Small intestine (tissue), 7 donors: ENCODE data around the gene GPR31. TPM values are rescaled to one million over a fixed set of nuclear protein-coding genes. Genes with fewer than 3 reads are reported as not detected.

Experiments used
- DNase-seq, 2 donors: peaks; one replicate each; pipeline versions ENCODE4 v3.0.0 to v3.0.0-alpha.2; 2013
- FAIRE-seq: peaks from 2 replicates; lab custom pipeline; 2012; peaks lifted over from hg19 to GRCh38; lab: Jason Lieb, UNC
- H3K27ac ChIP-seq, 3 donors: one replicate each; pipeline ENCODE4 v1.5.1; 2013; ENCODE audit warnings: low read length in 2 of 3, mild to moderate bottlenecking in 2 of 3, control low read depth in 1 of 3, inconsistent platforms in 1 of 3, low read depth in 1 of 3, moderate library complexity in 1 of 3
- H3K27me3 ChIP-seq, 3 donors: one replicate each; pipeline ENCODE4 v1.6.1; 2013; ENCODE audit warnings: low read length in 3 of 3, inconsistent platforms in 1 of 3; ENCODE audit not compliant: control insufficient read depth in 3 of 3, insufficient read depth in 3 of 3
- H3K36me3 ChIP-seq, 3 donors: one replicate each; pipeline ENCODE4 v1.6.1; 2013; ENCODE audit warnings: low read length in 3 of 3, inconsistent platforms in 1 of 3, low read depth in 1 of 3, mild to moderate bottlenecking in 1 of 3, moderate library complexity in 1 of 3; ENCODE audit not compliant: control insufficient read depth in 3 of 3, insufficient read depth in 2 of 3
- H3K4me1 ChIP-seq, 3 donors: one replicate each; pipeline ENCODE4 v1.6.1; 2013; ENCODE audit warnings: low read length in 2 of 3, inconsistent platforms in 1 of 3, low read depth in 1 of 3, mild to moderate bottlenecking in 1 of 3, moderate library complexity in 1 of 3; ENCODE audit not compliant: control insufficient read depth in 3 of 3, insufficient read depth in 2 of 3
- H3K4me3 ChIP-seq, 3 donors: one replicate each; pipeline ENCODE4 v1.5.1; 2013; ENCODE audit warnings: low read length in 3 of 3, control low read depth in 1 of 3, inconsistent platforms in 1 of 3, low read depth in 1 of 3, mild to moderate bottlenecking in 1 of 3, moderate library complexity in 1 of 3
- H3K9me3 ChIP-seq, 2 donors: one replicate each; pipeline ENCODE4 v1.6.1; 2013; ENCODE audit warnings: low read depth in 1 of 2, low read length in 1 of 2; ENCODE audit not compliant: control insufficient read depth in 2 of 2, insufficient read depth in 1 of 2
- WGBS, 3 donors: extraction: QIAGEN DNeasy Blood & Tissue Kit; methylation state at CpG; one replicate each; pipeline ENCODE4 v1.1.7; 2013; 5-methylcytosine and 5-hydroxymethylcytosine counted together
- polyA plus RNA-seq, 4 donors: library from polyadenylated mRNA; stranded (reverse) in 3 of 4; unstranded in 1 of 4; fragments of 200-250 nt in 3 of 4; fragments of 120-200 nt in 1 of 4; gene quantifications; one replicate each; pipeline versions ENCODE4 v1.2.1 to v1.2.3, GENCODE V29; 2013
- donor health status: healthy with polysubstance abuse.
- donor health status: control.
- donor health status: control.
- donor health status: Bipolar disorder and iron deficiency.
- donor health status: healthy.

The GPR31 gene
- polyA plus RNA-seq, 4 donors: 0.35 TPM; not detected in 3

GRCh38 chr6:167164261-167164660 lies 6.5 kb upstream of the GPR31 start:
- DNase-seq: no peak
- 62 to 83% (median 80%) methylated on average over 3 of the region's 3 CpGs for WGBS, 3 donors
- Histone ChIP-seq H3K36me3 (no peaks in the 10 kb centered on the region), H3K27me3 (peaks cover 0 to 2% (median 0%) of the 10 kb centered on the region in 3 donors), H3K4me3 (no peak overlapping the region), H3K4me1 (peaks cover 0 to 4% (median 2%) of the 10 kb centered on the region in 3 donors), H3K27ac (no peak overlapping the region), H3K9me3 (no peaks in the 10 kb centered on the region)
- FAIRE-seq: no peak

GRCh38 chr6:167163476-167164011 lies 5.8 kb upstream of the GPR31 start:
- Histone ChIP-seq H3K27me3 (peaks cover 0 to 2% (median 0%) of the 10 kb centered on the region in 3 donors), H3K4me3 (no peak overlapping the region), H3K36me3 (no peaks in the 10 kb centered on the region), H3K4me1 (peaks cover 0 to 4% (median 2%) of the 10 kb centered on the region in 3 donors), H3K27ac (no peak overlapping the region), H3K9me3 (no peaks in the 10 kb centered on the region)
- FAIRE-seq (no peak), DNase-seq (no peak)
- WGBS, 3 donors: 80 to 85% (median 84%) methylated on average over 9 of the region's 9 CpGs

GRCh38 chr6:167162591-167162990 lies 4.8 kb upstream of the GPR31 start:
- no peak overlapping the region for H3K4me3 ChIP-seq
- FAIRE-seq: no peak

DNA sequence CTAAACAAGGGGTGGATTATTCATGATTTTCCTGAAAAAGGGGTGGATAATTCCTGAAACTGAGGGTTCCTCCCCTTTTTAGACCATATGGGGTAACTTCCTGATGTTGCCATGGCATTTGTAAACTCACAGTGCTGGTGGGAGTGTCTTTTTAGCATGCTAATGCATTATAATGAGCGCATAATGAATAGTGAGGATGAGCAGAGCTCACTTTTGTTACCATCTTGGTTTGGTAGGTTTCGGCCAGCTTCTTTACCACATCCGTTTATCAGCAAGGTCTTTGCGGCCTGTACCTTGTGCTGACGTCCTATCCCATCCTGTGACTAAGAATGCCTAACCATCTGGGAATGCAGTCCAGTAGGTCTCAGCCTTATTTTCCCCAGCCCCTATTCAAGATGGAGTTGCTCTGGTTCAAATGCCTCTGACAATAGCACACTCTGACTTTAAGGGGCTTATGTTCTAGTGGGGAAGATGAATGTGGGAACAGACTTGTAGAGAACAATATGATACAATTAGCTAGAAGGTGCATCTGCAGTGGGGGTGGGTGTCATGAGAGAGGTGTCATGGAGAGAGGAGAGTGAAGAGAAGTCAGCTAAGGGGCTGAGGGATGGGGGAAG lies 4.2 kb upstream of the GPR31 start:
- Histone ChIP-seq H3K27me3 (peaks cover 0 to 2% (median 0%) of the 10 kb centered on the region in 3 donors), H3K4me1 (peaks cover 0 to 4% (median 2%) of the 10 kb centered on the region in 3 donors), H3K9me3 (no peaks in the 10 kb centered on the region), H3K27ac (no peak overlapping the region), H3K36me3 (no peaks in the 10 kb centered on the region), H3K4me3 (no peak overlapping the region)
- DNase-seq (no peak), FAIRE-seq (no peak)
- WGBS, 3 donors: 94 to 97% (median 96%) methylated on average over 5 of the region's 5 CpGs

More at GRCh38 chr6:167162591-167162990, 4.8 kb upstream of the GPR31 start:
- H3K36me3 ChIP-seq: no peaks in the 10 kb centered on the region
- WGBS, 3 donors: 25 to 69% (median 51%) methylated on average over 12 of the region's 12 CpGs
- H3K27me3 ChIP-seq: peaks cover 0 to 2% (median 0%) of the 10 kb centered on the region in 3 donors
- peak; percentile 82 to 83 for DNase-seq
- peaks cover 0 to 4% (median 2%) of the 10 kb centered on the region in 3 donors for H3K4me1 ChIP-seq
- peak overlapping the region in 1 of 3 donors; percentile 40 for H3K27ac ChIP-seq
- no peaks in the 10 kb centered on the region for H3K9me3 ChIP-seq

DNA sequence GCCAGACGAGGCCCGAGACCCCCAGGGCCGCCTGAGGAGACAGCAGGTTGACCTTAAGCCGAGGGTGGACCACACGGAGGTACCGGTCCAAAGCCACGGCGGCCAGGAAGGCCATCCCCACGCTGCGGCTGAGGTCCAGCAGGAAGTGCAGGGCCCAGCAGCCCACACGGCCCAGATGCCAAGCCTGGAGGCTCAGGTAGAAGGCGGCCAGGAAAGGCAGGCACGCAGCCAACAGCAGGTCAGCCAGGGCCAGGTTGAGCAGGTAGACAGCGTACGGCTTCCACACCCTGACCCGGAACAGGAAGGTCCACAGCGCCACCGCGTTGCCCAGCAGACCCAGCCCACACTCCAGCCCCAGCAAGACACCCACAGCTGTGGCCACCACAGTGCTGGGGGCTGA lies 366 bp downstream of the GPR31 start:
- DNase-seq (no peak), FAIRE-seq (no peak)
- Histone ChIP-seq H3K9me3 (no peaks in the 10 kb centered on the region), H3K27me3 (no peaks in the 10 kb centered on the region), H3K4me1 (peaks cover 0 to 3% (median 2%) of the 10 kb centered on the region in 3 donors), H3K27ac (no peak overlapping the region), H3K4me3 (no peak overlapping the region), H3K36me3 (no peaks in the 10 kb centered on the region)
- 85 to 91% (median 88%) methylated on average over 18 to 19 of the region's 19 CpGs for WGBS, 3 donors

- WGBS, 3 donors: 48 to 63% (median 62%) methylated on average over 2 of the region's 2 CpGs
- Histone ChIP-seq H3K36me3 (no peaks in the 10 kb centered on the region), H3K27me3 (no peaks in the 10 kb centered on the region), H3K27ac (no peak overlapping the region), H3K9me3 (peaks cover 0 to 4% of the 10 kb centered on the region in 2 donors), H3K4me1 (no peaks in the 10 kb centered on the region), H3K4me3 (no peak overlapping the region)
- FAIRE-seq (no peak), DNase-seq (no peak)
Measured at GRCh38 chr6:167154895-167155294, 2.9 kb downstream of the GPR31 start.

DNA sequence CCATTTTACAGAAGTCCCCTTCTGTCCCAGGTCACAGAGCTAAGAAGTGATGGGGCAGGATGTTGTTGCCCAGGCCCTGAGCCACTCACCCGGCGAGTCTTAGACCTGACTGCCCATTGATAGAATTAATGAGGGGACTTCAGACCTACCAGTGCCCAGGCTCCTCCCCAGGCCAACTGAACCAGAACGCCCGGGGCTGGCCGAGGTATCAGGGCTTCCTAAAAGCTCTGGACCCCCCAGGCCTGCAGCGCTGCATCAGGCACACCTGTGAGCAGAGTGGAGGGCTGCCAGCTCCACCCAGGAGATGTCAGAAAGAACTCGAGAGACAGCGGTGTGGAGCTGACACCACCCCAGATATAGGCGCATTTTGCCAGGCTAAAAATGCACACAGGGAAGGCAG lies 3.5 kb downstream of the GPR31 start:
- H3K4me1 ChIP-seq: no peaks in the 10 kb centered on the region
- FAIRE-seq (no peak), DNase-seq (no peak)
- H3K4me3 ChIP-seq: no peak overlapping the region
- peaks cover 0 to 4% of the 10 kb centered on the region in 2 donors for H3K9me3 ChIP-seq
- 54 to 77% (median 68%) methylated on average over 9 of the region's 9 CpGs for WGBS, 3 donors
- no peaks in the 10 kb centered on the region for H3K27me3 ChIP-seq
- no peak overlapping the region for H3K27ac ChIP-seq
- H3K36me3 ChIP-seq: no peaks in the 10 kb centered on the region

GRCh38 chr6:167153521-167153959 lies 4.2 kb downstream of the GPR31 start:
- 53% methylated on average over 13 of the region's 13 CpGs for WGBS, 3 donors
- Histone ChIP-seq H3K27ac (peak overlapping the region in 1 of 3 donors; percentile 40), H3K4me1 (no peaks in the 10 kb centered on the region), H3K27me3 (no peaks in the 10 kb centered on the region), H3K36me3 (no peaks in the 10 kb centered on the region), H3K4me3 (peak overlapping the region in 1 of 3 donors; percentile 17), H3K9me3 (peaks cover 0 to 4% of the 10 kb centered on the region in 2 donors)
- FAIRE-seq (no peak), DNase-seq (no peak)
